Testis (tissue), 3 donors: Measurements from ENCODE around the gene DIPK1C. TPM values are rescaled to one million over a fixed set of nuclear protein-coding genes. Genes with fewer than 3 reads are reported as not detected.

Experiments used
- DNase-seq: peaks from one replicate; pipeline ENCODE4 v3.0.0-alpha.2; 2019
- H3K27ac ChIP-seq, 2 donors: fragments of 200-600 bp; sonication (generic); one replicate each; pipeline ENCODE4 v1.5.1; 2019
- H3K27me3 ChIP-seq: fragments of 200-600 bp; sonication (generic); one replicate; pipeline ENCODE4 v1.5.1; 2019
- H3K36me3 ChIP-seq: fragments of 200-600 bp; sonication (generic); one replicate; pipeline ENCODE4 v1.5.1; 2017; ENCODE audit warnings: low read depth; ENCODE audit errors: missing control alignments
- H3K4me1 ChIP-seq: fragments of 200-600 bp; sonication (generic); one replicate; pipeline ENCODE4 v1.5.1; 2019
- H3K4me3 ChIP-seq, 2 donors: fragments of 200-600 bp; sonication (generic); one replicate each; pipeline ENCODE4 v1.5.1; 2017 to 2019
- H3K9me3 ChIP-seq: fragments of 200-600 bp; sonication (generic); one replicate; pipeline ENCODE4 v1.5.1; 2017
- CTCF ChIP-seq, 3 experiments: fragments of 450-650 bp in 2 of 3; fragments of 200-600 bp in 1 of 3; sonication (generic) in 1 of 3; IDR thresholded peaks; one replicate each; pipeline ENCODE4 v1.5.1; 2016 to 2019; ENCODE audit warnings: antibody characterized with exemption in 3 of 3, mild to moderate bottlenecking in 2 of 3, moderate library complexity in 1 of 3
- POLR2A ChIP-seq: fragments of 450-650 bp; IDR thresholded peaks from one replicate; pipeline ENCODE4 v1.6.1; 2017; ENCODE audit warnings: antibody characterized with exemption, mild to moderate bottlenecking, moderate library complexity
- WGBS, 2 donors: methylation state at CpG; one replicate each; pipeline ENCODE4 v1.1.5; 2018; 5-methylcytosine and 5-hydroxymethylcytosine counted together
- intact Hi-C: fragments of 100-400 bp; cut with DNase I; formaldehyde crosslinking; loops from one replicate; pipeline ENCODE4 v1.15.1; 2023; ENCODE audit warnings: low total_unique reads
- polyA plus RNA-seq: library from polyadenylated mRNA; stranded (reverse); fragments of 350-450 nt; fragmentation: Illumina TruSeq; extraction: RNeasy Lipid Tissue Mini Kit (QIAGEN cat#74804); gene quantifications from one replicate; pipeline ENCODE4 v1.2.3, GENCODE V29; 2014; ENCODE audit warnings: low read depth, low replicate concordance; ENCODE audit not compliant: insufficient read depth
- total RNA-seq, 2 donors: library from RNA; depleted of rRNA; stranded (reverse); fragments of >200 nt; gene quantifications; one replicate each; pipeline ENCODE4 v1.2.3, GENCODE V29; 2016

The DIPK1C gene
- total and polyA plus RNA-seq, 3 donors from 2014 or later, result 9.3 to 17.0 (median 16.2) TPM

DNA sequence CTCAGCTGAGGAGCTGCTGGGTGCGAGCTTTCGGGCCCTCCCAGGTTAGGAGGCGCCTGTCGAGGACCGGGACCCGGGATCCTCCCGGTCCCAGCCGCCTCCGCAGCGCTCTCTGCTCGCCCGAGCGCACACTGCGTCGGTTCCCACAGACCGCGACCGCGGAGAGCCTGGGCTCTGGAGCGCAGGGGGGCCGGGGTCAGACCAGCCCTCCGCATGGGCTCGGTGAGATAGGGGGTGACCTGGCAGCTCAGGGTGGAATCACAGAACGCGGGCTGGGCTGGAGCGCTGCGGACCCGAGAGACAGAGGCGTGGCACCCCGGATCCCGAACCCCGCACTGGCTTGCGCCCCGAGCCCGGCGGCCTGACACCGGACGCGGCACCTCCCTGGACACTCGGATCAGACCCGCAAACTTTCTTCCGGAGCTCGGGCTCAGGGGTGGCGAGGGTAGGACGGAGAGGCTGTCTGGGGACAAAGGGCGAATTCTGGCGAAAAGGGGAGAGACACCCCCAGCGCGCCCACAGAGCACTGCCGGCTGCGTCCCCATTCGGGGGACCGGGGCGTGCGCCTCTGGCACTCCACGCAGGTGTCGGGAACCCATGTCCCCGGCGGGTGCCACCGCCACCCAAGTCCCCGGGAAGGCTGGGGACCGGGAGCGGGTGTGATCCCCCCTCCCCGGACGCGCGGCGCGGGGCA lies 612 bp downstream of the DIPK1C start:
- Histone ChIP-seq H3K9me3 (no peaks in the 10 kb centered on the region), H3K36me3 (no peaks in the 10 kb centered on the region), H3K4me3 (peak overlapping the region; percentile 39 to 67), H3K4me1 (peaks cover 9% of the 10 kb centered on the region), H3K27me3 (no peaks in the 10 kb centered on the region), H3K27ac (peak overlapping the region; percentile 57 to 59)
- no peak for TF ChIP-seq POLR2A
- no peak for TF ChIP-seq CTCF (IDR thresholded peaks at IDR 0.05)
- WGBS, 2 donors, result 1 to 3% methylated on average over 12 to 69 of the region's 69 CpGs
- intact Hi-C loops, result no loop called here
- DNase-seq, result peak; percentile 22

- Histone ChIP-seq H3K4me1 (peaks cover 9% of the 10 kb centered on the region), H3K27me3 (no peaks in the 10 kb centered on the region), H3K27ac (peak overlapping the region; percentile 57 to 59), H3K4me3 (peak overlapping the region; percentile 39 to 67), H3K36me3 (no peaks in the 10 kb centered on the region), H3K9me3 (no peaks in the 10 kb centered on the region)
- no peak for TF ChIP-seq POLR2A
- no peak for TF ChIP-seq CTCF (IDR thresholded peaks at IDR 0.05)
- 8 to 9% methylated on average over 7 of the region's 7 CpGs for WGBS, 2 donors
- no peak for DNase-seq
- intact Hi-C loops, result no loop called here
These were observed 1.1 kb downstream of the DIPK1C start for GRCh38 chr18:74456017-74456348.

- Histone ChIP-seq H3K27me3 (no peaks in the 10 kb centered on the region), H3K4me3 (no peak overlapping the region), H3K4me1 (peaks cover 9% of the 10 kb centered on the region), H3K36me3 (no peaks in the 10 kb centered on the region), H3K27ac (no peak overlapping the region), H3K9me3 (no peaks in the 10 kb centered on the region)
- intact Hi-C loops, result no loop called here
- WGBS, 2 donors, result 88 to 92% methylated on average over 10 of the region's 10 CpGs
- TF ChIP-seq CTCF (IDR thresholded peaks at IDR 0.05) (no peak), POLR2A (no peak)
- DNase-seq, result no peak
These were observed 1.7 kb downstream of the DIPK1C start for GRCh38 chr18:74455386-74455785.

DNA sequence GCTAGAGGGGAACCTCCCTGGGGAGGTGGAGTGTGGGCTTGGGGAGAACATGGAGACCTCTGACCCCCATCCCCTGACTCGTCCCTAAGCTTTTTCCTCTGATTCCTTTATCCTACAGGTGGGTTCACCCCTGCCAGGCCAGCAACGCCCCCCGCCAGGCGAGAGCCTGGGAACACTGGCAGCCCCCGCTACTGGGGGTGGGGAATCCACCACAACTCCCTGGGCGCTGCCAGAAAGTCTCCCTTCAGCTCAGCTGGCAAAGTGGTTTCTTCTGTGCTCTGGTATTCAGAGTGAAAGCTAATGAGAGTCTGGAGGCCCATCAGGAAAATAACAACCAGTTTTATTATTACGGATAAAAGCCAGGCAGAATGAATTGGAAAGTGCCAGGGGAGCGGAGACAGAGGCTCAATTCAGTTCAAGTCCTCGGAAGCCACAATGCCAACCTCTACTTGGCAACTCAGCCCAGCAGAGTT lies 2.8 kb downstream of the DIPK1C start:
- H3K27me3 ChIP-seq, result no peaks in the 10 kb centered on the region
- no peak overlapping the region for H3K27ac ChIP-seq
- intact Hi-C loops, result no loop called here
- no peaks in the 10 kb centered on the region for H3K9me3 ChIP-seq
- no peak overlapping the region for H3K4me3 ChIP-seq
- H3K36me3 ChIP-seq, result no peaks in the 10 kb centered on the region
- no peak for DNase-seq
- H3K4me1 ChIP-seq, result peaks cover 9% of the 10 kb centered on the region
- no peak for TF ChIP-seq CTCF (IDR thresholded peaks at IDR 0.05)
- 89 to 92% methylated on average over 7 to 9 of the region's 9 CpGs for WGBS, 2 donors

DNA sequence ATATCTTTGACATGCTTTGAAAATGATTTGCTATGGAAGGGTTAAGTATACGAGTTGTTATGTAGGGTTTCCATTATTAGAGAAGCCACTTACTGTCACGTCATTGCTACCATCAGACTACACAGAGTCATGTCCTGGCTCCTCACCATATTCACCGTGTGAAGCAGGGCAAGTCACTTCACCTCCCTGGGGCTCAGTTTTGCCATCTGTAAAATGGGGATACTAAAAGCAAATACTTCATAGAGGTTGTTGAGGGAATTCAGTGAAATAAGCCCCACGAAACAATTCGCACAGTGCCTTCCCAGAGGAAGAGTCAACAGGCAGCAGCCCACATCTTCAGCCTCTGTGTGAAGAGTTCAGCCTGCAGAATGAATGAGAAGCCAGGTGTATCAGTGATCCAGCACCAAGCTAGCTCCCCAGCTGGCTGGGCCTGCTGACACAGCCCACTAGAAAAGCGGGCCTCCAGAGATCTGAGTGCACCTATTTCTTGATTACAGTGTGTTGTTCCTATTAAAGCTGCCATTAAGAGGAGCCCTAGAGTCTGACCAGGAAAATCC lies 3.4 kb downstream of the DIPK1C start:
- no peaks in the 10 kb centered on the region for H3K27me3 ChIP-seq
- TF ChIP-seq POLR2A, result no peak
- no peak for TF ChIP-seq CTCF (IDR thresholded peaks at IDR 0.05)
- no peak for DNase-seq
- no peak overlapping the region for H3K27ac ChIP-seq
- WGBS, 2 donors, result 74 to 83% methylated on average over 6 of the region's 6 CpGs
- H3K36me3 ChIP-seq, result no peaks in the 10 kb centered on the region
- peaks cover 9% of the 10 kb centered on the region for H3K4me1 ChIP-seq
- H3K4me3 ChIP-seq, result no peak overlapping the region
- intact Hi-C loops, result no loop called here
- no peaks in the 10 kb centered on the region for H3K9me3 ChIP-seq
